ENCODE measurements around the gene ARAP2.

Gene ARAP2

DNA sequence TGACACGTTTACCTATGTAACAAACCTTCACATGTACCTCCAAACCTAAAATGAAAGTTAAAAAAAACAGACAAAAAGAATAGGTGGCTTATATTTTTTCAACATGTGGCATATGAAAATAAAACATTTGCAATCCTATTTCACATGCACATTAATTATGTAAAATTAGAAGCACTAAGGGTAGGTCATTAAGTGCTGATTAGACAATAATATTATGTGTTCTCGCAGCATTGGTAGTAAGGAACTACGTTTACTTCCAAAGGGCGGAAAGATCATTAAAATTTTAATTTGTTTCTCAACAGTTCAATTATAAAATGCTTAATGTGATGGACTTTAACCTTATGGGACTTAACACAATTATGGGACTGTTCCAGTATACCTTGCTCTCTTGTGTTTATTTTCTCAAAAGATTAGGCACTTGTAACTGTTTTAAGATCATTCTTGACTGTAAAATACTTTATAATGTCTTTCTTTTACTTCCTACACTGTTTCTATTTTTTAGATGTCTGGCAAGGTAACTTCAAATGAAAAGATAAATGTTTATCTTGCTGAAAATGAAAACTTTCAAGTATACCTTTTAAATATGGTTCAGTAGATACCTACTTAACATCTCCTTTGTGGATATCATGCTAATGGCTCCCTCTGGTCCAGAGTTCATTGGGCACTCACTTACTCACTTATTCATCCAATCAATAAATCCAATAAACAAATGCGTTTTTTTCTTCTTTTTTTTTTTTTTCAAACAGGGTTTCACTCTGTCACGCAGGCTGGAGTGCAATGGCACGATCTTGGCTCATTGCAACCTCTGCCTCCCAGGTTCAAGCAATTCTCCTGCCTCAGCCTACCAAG is 202.0 kb downstream of the ARAP2 start:
- DNase-seq (ENCODE audit: low read depth), result no peak

DNA sequence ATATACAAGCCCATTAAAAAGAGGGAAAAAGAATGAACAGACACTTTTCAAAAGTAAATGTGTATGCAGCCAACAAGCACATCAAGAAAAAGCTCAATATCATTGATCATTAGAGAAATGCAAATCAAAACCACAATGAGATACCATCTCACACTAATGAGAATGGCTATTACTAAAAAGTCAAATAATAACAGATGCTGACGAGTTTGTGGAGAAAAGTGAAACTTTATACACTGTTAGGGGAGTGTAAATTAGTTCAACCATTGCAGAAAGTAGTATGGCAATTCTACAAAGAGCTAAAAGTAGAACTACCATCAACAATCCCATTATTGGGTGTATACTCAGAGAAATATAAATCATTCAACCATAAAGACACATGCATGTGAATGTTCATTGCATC is 203.0 kb downstream of the ARAP2 start:
- DNase-seq (ENCODE audit: low read depth), result no peak

- no peak for DNase-seq (ENCODE audit: low read depth)
Measured at GRCh38 chr4:36039026-36039425, 205.3 kb downstream of the ARAP2 start.

DNA sequence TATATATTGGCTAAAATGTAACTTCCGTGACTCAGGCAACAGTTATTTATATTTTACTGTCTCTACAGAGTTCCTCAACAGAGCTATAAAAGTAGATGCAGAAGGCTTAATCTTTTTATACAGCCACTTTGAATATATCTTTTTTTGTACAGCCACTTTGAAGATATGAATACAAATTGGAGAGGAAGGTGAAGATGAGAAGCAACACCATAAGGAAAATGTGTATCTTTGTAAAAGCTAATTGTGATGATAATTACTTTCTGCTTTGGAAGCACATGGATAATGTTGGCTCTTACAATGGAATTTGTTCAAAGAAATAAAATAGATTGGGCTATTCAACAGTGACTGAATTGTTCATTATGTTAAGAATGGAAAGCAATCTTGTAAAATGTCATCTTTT is 205.8 kb downstream of the ARAP2 start:
- DNase-seq (ENCODE audit: low read depth), result no peak

DNA sequence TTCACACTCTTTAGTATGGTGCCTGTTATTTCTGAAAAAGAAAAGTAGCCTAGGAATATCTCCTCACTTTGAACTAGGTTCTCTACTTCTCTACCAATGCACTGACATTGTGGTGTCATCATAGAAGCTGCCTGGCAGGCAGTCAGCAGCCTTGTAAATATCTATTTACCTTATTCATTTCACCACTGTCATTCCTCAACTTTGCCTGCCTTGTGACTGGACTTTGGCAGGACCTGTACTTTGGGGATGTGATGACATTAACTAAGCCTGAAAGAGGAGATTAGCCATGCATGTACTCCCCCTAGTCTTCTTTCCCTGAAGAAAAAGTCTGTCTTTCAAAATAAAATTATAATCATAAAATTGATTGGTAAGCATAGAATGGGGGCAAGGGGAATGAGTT is 207.2 kb downstream of the ARAP2 start:
- DNase-seq (ENCODE audit: low read depth), result no peak

GRCh38 chr4:36029951-36030350 is 214.4 kb downstream of the ARAP2 start:
- no peak for DNase-seq (ENCODE audit: low read depth)

DNA sequence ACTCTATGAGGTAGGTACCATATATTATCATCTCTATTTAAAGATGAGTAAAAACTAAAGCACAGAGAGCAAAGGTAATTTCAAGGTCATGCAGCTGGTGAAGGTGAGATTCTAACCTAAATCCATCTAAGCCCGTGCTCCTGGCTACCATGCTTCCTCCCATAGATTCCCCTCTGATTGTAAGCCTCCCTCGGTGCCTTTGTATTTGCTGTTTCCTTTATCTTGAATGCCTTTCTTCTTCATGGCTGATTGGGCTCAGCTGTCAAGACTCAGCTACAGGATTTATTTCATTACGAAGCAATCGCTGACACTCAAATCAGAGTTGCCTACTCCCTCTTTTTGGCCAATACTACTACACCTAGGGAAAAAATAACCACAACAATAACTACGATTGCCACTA is 217.1 kb downstream of the ARAP2 start:
- DNase-seq (ENCODE audit: low read depth), result no peak

DNA sequence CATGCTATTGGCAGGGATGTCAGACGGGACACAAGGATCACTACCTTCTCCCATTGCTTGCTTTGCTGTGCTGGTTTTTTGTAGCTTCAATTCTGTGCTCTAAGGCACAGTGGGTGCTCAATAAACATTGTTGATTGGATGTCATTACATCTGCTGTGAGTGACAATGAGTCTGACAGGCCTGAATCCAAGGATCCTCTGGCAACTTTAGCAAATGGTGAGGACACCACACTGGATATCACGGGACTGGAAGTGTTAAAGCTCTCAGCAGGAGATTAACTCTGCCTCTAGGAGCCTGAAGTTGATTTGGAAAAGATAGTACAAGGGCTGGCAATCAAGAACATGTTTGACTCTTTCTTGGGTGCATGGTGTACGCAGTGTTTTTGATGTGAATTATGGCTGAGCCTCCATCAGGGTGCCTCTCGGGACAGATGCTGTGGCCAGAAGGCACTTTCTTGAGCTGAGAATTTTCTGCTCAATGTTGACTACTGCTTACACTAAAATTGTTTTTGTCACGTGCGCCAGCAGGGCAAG is 217.9 kb downstream of the ARAP2 start:
- no peak for DNase-seq (ENCODE audit: low read depth)

GRCh38 chr4:36024901-36025660 is 219.2 kb downstream of the ARAP2 start:
- no peak for DNase-seq (ENCODE audit: low read depth)

DNA sequence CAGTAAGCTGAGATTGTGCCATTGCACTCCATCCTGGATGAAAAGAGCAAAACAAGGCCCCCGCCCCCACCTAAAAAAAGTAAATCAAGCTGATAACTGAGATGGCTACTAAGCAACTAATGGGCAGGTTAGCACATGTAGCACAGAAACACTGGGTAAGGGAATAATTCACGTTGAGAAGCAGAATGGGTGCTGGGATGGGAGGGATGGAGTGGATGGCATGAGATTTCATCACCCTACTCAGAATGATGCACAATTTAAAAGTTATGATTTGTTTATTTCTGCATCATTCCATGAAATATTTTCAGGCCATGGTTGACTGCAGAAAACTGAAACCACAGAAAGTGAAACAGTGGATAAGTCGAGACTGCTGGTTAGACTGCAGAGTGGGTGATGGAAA is 224.0 kb downstream of the ARAP2 start:
- DNase-seq (ENCODE audit: low read depth), result no peak
